Mucosa of gallbladder (tissue), 1 donor: Measurements from ENCODE around the gene CDKN1C. TPM values are rescaled to one million over a fixed set of nuclear protein-coding genes. Genes with fewer than 3 reads are reported as not detected.
A peak's percentile ranks its signal among the peaks of the same experiment; 100 is the strongest.

Experiments used
- DNase-seq: peaks from one replicate; pipeline ENCODE4 v3.0.0-alpha.2; 2020; ENCODE audit warnings: low spot score
- total RNA-seq: library from RNA; stranded (reverse); gene quantifications from one replicate; pipeline ENCODE4 v1.2.1, GENCODE V29; 2021
- donor health status: DM: no; HTN: no; CAD: no.

CDKN1C gene
- total RNA-seq, result 59.4 TPM

DNA sequence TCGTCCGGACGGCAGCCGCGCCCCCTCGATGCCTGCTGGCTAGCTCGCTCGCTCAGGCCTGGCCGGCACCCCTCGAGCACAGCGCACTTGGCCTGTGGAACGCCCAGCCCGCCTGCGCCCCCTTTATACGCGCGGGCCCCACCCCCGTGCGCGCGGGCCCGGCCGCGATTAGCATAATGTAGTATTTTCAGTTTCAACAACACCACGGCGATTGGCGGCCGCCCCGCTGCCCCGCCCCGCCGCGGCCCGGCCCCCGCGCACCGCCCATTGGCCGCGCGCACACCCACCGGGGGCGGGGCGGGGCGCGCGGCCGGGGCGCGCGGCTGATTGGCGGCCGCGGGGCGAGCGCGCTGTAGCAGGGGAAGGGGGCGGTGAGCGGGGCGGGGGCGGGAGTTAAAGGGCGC lies at the start of gene CDKN1C:
CDKN1C (minus strand) TSS at position 98 of the 404 bp plus-strand sequence. CDS start 319 bp downstream, outside the sequence.
- DNase-seq, result peak; percentile 91

DNA sequence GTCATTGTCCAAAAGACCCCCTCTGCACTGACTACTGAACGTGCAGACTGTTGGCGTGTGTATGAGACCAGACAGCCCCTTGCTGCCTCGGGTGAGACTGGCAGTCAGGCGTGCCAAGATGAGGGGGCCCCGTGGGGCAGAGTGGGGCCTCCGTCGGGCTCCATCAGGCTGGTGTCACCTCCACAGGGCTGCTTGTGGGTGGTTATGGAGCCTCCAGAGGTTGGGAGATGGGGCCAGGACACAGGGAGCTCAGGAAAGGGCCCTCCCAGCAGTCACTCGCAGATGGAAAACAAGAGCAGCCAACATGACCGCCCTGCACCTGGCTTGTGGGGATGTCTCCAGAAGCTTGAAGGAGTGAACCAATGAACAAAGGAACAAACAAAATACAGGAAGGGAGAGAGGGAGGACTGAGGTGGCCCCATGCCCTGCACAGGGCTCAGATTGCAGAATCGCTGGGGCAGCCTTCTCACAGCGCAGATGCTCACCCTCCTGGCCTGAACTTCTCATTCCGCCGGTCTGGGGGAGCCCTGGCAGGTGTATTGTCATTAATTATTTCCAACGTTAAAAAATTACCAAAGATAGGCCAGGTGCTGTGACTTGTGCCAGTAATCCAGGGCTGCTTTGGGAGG lies 49.1 kb upstream of the CDKN1C start:
- no peak for DNase-seq

GRCh38 chr11:2934021-2934550 lies 48.5 kb upstream of the CDKN1C start:
- no peak for DNase-seq

GRCh38 chr11:2933375-2934020 lies 47.9 kb upstream of the CDKN1C start:
- DNase-seq, result peak; percentile 75

DNA sequence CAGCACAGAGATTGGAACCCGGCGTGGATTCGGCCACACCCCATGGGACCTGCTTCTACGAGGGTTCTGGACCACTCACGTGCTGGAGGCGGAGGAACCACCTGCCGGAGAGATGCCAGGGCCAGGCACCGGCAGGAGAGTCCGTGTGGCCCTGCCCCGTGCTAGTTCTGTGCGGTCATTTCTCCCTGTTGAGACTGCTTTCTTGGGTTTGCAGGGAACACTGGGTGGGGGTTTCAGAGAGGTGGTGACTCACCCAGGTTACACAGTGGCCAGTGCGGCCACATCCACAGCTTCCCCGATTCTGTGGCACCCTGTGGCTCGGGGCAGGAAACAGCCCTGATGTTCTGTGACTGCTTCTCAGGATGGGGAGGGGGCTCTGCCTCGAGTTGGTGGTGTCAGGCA lies 47.3 kb upstream of the CDKN1C start:
- DNase-seq, result no peak

DNA sequence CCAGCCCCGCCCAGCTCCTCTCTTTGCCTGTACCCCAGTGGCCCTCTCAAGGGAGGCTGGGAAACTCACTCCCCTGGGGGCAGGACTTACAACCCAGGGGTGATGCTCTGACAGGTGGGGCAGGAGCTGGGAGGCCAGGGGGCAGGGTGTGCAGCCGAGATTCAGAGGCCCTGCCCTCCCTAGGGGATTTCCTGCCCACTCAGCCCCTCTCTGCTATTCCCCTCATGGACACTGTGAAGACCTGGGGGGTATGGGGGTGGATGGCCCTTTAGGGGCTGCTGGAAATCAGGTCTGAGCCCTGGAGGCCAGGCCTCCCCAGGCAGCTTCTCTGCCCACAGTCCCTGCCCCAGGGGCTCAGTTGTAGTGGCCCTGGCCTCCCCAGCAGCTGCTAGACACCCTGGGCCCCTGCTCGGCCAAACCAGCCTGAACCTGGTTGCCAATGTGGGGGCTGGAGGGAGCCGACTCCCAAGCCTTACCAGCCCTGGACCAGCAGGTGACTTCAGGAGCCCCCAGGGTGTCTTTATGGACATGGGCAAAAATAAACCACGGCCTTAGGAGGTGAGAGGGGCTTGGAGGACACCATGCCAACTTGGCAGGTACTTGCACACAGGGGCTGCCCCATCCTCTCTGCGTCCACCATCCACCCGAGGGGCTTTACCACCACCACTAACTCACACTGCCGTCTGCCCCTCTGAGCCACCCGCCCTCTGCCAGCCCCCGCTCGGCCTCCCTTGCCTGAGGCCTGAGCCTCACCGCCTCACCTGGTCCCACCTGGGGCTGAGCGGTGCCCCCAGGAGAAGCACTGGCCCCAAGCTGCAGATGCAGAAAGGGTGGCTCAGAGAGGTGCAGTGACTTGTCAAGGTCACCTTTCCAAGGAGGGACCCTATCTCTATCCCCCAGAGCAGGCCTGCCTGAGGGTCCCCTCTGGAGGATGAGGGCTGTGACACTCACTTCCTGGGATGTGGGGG lies 46.5 kb upstream of the CDKN1C start:
- no peak for DNase-seq

DNA sequence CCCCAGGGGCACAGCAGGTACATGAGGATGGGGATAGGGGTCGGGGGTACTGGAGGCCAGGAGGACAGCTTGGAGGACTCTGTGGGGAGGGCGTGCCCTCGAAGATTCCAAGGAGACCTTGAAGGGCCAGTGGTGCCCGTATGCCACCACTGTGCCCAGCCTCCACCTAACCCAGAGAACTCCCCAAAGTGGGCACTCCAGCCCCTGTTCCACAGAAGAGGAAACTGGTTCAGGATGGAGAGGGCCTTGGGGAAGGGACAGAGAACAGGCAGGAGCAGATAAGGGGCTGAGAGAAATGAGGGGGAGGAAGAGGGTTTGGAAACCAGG lies 45.8 kb upstream of the CDKN1C start:
- DNase-seq, result no peak

DNA sequence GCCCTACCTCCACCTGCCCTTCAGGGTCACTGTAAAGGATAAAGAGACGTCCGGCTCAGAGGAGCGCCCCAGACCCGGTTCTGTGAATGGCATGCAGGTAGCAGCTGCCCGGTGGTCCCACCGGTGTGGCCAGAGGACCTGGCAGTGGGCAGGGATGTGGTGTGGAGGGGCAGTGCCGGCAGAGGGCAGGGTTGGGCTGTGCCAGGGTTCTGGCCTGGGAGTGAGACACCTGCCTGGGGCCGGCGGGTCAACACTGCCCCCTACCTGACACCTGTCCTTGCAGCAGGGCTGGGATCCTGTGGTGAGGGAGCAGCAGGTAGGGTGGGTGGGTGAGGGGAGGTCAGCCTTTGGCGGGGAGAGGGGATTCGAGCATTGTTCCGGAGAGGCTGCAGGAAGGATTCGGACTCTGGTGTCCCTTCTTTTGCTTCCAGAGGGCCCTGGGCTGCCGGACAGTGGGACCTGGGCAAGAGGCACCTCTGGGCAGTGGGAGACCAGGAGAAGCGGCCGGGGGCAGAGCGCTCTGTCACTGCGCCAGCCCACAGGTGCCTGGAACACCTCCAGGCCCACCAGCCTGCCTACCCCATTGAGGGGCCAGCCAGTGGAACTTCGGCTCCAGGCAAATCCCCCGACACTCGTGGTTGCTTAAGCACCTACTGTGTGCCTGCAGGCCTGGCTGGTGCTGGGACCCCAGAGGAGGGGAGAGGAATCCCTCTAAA lies 45.3 kb upstream of the CDKN1C start:
- DNase-seq, result peak; percentile 74

- no peak for DNase-seq
Observed at GRCh38 chr11:2929950-2930703, 44.6 kb upstream of the CDKN1C start.

DNA sequence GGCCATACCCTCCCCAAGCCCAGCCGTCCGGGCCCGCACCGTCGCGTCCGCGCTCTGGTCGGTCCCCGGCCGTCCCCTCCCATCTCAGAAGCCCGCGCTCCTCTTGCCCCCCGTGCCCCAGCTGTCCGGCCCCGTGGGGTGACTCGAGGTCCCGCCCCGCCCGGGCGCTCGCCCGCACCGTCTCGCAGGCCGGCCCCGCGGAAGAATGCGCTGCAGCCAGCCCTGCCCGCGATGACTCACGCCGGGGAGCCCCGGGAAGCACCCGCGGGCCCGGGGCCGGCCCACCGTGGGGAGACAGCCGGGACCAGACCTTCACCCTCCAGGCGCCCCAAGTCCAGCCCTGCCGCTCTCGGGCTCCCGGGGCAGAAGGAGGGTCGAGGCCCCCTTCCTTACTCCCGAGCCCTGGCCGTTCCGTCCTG lies 44.0 kb upstream of the CDKN1C start:
- peak; percentile 74 for DNase-seq

GRCh38 chr11:2928605-2929530 lies 43.3 kb upstream of the CDKN1C start, which contains the start of gene PHLDA2:
Gene PHLDA2 (minus strand): TSS chr11:2929420. CDS start chr11:2929364, 56 bp downstream.
- DNase-seq, result peak; percentile 78

GRCh38 chr11:2927851-2928604 lies 42.5 kb upstream of the CDKN1C start:
- no peak for DNase-seq

DNA sequence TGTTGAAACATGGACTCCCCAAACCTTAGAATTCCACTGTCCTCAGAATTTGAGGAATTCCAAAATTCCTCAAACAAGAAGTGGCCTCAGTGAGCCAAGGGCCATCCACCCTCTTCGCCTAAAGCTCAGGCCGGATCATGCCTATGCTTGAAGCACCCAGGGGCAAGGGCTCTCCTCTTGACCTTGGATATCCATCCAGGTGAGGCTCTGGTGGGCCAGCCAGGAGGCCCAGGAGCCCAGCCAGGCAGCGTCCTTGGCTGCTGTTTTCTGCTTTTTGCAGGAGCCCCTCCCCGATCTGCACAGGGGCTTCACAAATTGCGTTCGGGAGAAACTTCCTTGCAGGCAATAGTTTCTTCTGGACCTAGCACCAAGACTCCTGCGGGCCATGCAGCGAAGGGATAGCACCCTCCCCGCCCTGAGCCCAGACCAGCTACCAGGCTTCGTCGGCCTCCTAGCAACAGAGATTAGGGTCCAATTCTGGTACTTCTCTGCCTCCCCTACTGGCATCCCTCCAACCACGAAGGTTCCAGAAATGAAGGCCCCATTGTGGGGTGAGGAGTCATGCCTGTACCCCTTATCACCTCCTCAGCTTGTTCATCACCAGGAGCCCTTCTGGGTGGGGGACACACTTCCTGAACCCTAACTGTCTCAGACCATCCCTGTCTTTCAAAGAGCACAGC lies 41.7 kb upstream of the CDKN1C start:
- no peak for DNase-seq

DNA sequence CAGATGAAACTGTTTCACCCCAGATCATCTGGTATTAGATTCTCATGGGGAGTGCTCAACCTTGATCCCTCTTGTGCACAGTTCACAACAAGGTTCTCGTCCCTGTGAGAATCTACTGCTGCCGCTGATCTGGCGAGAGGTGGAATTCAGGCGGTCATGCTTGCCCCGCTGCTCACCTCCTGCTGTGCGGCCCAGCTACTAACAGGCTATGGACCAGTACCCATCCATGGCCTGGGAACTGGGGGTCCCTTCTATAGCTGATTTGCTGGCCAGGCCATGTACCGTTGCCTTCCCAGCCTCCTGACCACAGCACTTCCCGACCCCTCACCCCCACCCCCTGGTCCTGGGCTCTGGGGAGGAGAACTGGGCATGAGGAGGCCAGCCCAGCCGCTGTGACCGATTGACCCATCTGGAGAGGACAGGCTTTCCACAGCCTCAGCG lies 41.1 kb upstream of the CDKN1C start:
- DNase-seq, result no peak

GRCh38 chr11:2924821-2925675 lies 39.5 kb upstream of the CDKN1C start:
- no peak for DNase-seq

GRCh38 chr11:2924381-2924780 lies 38.8 kb upstream of the CDKN1C start:
- DNase-seq, result no peak
